SKM-1 (cell line): ENCODE measurements around the gene PODXL.
A peak's percentile ranks its signal among the peaks of the same experiment; 100 is the strongest.
"Not testable (repeated sequence)": the region's sequence is repeated elsewhere in the genome, so short reads cannot be mapped to it uniquely, and the experiment has no call there.

Experiments
- DNase-seq: peaks from one replicate; lab custom pipeline; 2025; ENCODE audit not compliant: unreplicated experiment; lab: John Stamatoyannopoulos, UW

PODXL gene

GRCh38 chr7:131538071-131538812 is 18.2 kb downstream of the PODXL start:
- DNase-seq = no peak

GRCh38 chr7:131537571-131537978 is 18.9 kb downstream of the PODXL start:
- DNase-seq = no peak

GRCh38 chr7:131536361-131536849 is 20.0 kb downstream of the PODXL start:
- no peak for DNase-seq

GRCh38 chr7:131533566-131534561 is 22.6 kb downstream of the PODXL start:
- DNase-seq = no peak

- no peak for DNase-seq
These were observed 23.3 kb downstream of the PODXL start for GRCh38 chr7:131533151-131533559.

GRCh38 chr7:131532570-131533091 is 23.8 kb downstream of the PODXL start:
- DNase-seq = no peak

GRCh38 chr7:131530137-131530536 is 26.3 kb downstream of the PODXL start:
- DNase-seq = no peak

GRCh38 chr7:131529617-131530016 is 26.8 kb downstream of the PODXL start:
- no peak for DNase-seq

- no peak for DNase-seq
These were observed 27.2 kb downstream of the PODXL start for GRCh38 chr7:131529179-131529578.

- no peak for DNase-seq
These were observed 29.0 kb downstream of the PODXL start for GRCh38 chr7:131527456-131527855.

GRCh38 chr7:131525820-131526219 is 30.6 kb downstream of the PODXL start:
- DNase-seq = no peak

- no peak for DNase-seq
These were observed 31.7 kb downstream of the PODXL start for GRCh38 chr7:131524703-131525102.

- no peak for DNase-seq
These were observed 32.3 kb downstream of the PODXL start for GRCh38 chr7:131524115-131524514.

- no peak for DNase-seq
These were observed 34.0 kb downstream of the PODXL start for GRCh38 chr7:131522325-131522930.

- no peak for DNase-seq
These were observed 34.7 kb downstream of the PODXL start for GRCh38 chr7:131521651-131522163.

GRCh38 chr7:131518626-131519025 is 37.8 kb downstream of the PODXL start:
- DNase-seq = no peak

GRCh38 chr7:131517218-131517923 is 39.1 kb downstream of the PODXL start:
- DNase-seq = peak; percentile 11

GRCh38 chr7:131515471-131515870 is 41.0 kb downstream of the PODXL start:
- DNase-seq = not testable (repeated sequence)

- DNase-seq = peak; percentile 46
These were observed 43.0 kb downstream of the PODXL start for GRCh38 chr7:131513245-131514061.
